Measurements from ENCODE around the gene KIF5C. TPM values are rescaled to one million over a fixed set of nuclear protein-coding genes. Genes with fewer than 3 reads are reported as not detected.
"Not testable (repeated sequence)": the region's sequence is repeated elsewhere in the genome, so short reads cannot be mapped to it uniquely, and the experiment has no call there.

KIF5C gene
- total RNA-seq, 1 experiment from 2014 or later = 5.4 TPM

GRCh38 chr2:148963461-148963860 lies 88.4 kb downstream of the KIF5C start:
- no peak for DNase-seq (ENCODE audit: low read depth)

GRCh38 chr2:148965623-148966437 lies 90.8 kb downstream of the KIF5C start:
- DNase-seq (ENCODE audit: low read depth) = no peak

GRCh38 chr2:148966438-148966758 lies 91.4 kb downstream of the KIF5C start:
- no peak for DNase-seq (ENCODE audit: low read depth)

GRCh38 chr2:148967056-148967455 lies 92.0 kb downstream of the KIF5C start:
- no peak for DNase-seq (ENCODE audit: low read depth)

GRCh38 chr2:148967578-148967977 lies 92.6 kb downstream of the KIF5C start:
- DNase-seq (ENCODE audit: low read depth) = no peak

GRCh38 chr2:148968301-148968700 lies 93.3 kb downstream of the KIF5C start:
- no peak for DNase-seq (ENCODE audit: low read depth)

GRCh38 chr2:148968776-148969319 lies 93.8 kb downstream of the KIF5C start:
- DNase-seq (ENCODE audit: low read depth) = no peak

- DNase-seq (ENCODE audit: low read depth) = no peak
Measured at GRCh38 chr2:148969659-148970061, 94.6 kb downstream of the KIF5C start.

GRCh38 chr2:148970385-148970784 lies 95.4 kb downstream of the KIF5C start:
- DNase-seq (ENCODE audit: low read depth) = no peak

GRCh38 chr2:148971547-148971946 lies 96.5 kb downstream of the KIF5C start:
- no peak for DNase-seq (ENCODE audit: low read depth)

- no peak for DNase-seq (ENCODE audit: low read depth)
Measured at GRCh38 chr2:148974095-148974494, 99.1 kb downstream of the KIF5C start.

GRCh38 chr2:148978026-148978685 lies 103.1 kb downstream of the KIF5C start:
- no peak for DNase-seq (ENCODE audit: low read depth)

GRCh38 chr2:148978706-148979105 lies 103.7 kb downstream of the KIF5C start:
- DNase-seq (ENCODE audit: low read depth) = no peak

- DNase-seq (ENCODE audit: low read depth) = no peak
Measured at GRCh38 chr2:148979164-148979918, 104.3 kb downstream of the KIF5C start.

- DNase-seq (ENCODE audit: low read depth) = no peak
Measured at GRCh38 chr2:148979919-148980277, 104.9 kb downstream of the KIF5C start.

- DNase-seq (ENCODE audit: low read depth) = not testable (repeated sequence)
Measured at GRCh38 chr2:148980496-148980895, 105.5 kb downstream of the KIF5C start.

- peak; percentile 33 for DNase-seq (ENCODE audit: low read depth)
Measured at GRCh38 chr2:148981324-148981723, 106.3 kb downstream of the KIF5C start.

GRCh38 chr2:148981781-148982180 lies 106.8 kb downstream of the KIF5C start:
- no peak for DNase-seq (ENCODE audit: low read depth)

- DNase-seq (ENCODE audit: low read depth) = no peak
Measured at GRCh38 chr2:148982282-148982681, 107.3 kb downstream of the KIF5C start.

GRCh38 chr2:148983896-148984295 lies 108.9 kb downstream of the KIF5C start:
- no peak for DNase-seq (ENCODE audit: low read depth)

- no peak for DNase-seq (ENCODE audit: low read depth)
Measured at GRCh38 chr2:148984449-148984848, 109.4 kb downstream of the KIF5C start.

- DNase-seq (ENCODE audit: low read depth) = no peak
Measured at GRCh38 chr2:148987286-148987685, 112.3 kb downstream of the KIF5C start.

All from HT1080 (cell line).